NCI-H2107 (cell line): ENCODE results near the gene VCPKMT.
A peak's percentile ranks its signal among the peaks of the same experiment; 100 is the strongest.

Source experiments
- DNase-seq: peaks from one replicate; lab custom pipeline; 2025; lab: John Stamatoyannopoulos, UW

Gene VCPKMT

GRCh38 chr14:50116181-50116956 lies at the start of gene VCPKMT:
Gene VCPKMT (minus strand): TSS chr14:50116572. CDS start chr14:50116552, 20 bp downstream.
- peak; percentile 96 for DNase-seq

GRCh38 chr14:50156111-50156510 lies 39.7 kb upstream of the VCPKMT start:
- DNase-seq, result no peak

GRCh38 chr14:50148799-50149198 lies 32.4 kb upstream of the VCPKMT start:
- DNase-seq, result no peak

- DNase-seq, result no peak
Observed at GRCh38 chr14:50139192-50139591, 22.8 kb upstream of the VCPKMT start.

- no peak for DNase-seq
Observed at GRCh38 chr14:50127802-50128201, 11.4 kb upstream of the VCPKMT start.

DNA sequence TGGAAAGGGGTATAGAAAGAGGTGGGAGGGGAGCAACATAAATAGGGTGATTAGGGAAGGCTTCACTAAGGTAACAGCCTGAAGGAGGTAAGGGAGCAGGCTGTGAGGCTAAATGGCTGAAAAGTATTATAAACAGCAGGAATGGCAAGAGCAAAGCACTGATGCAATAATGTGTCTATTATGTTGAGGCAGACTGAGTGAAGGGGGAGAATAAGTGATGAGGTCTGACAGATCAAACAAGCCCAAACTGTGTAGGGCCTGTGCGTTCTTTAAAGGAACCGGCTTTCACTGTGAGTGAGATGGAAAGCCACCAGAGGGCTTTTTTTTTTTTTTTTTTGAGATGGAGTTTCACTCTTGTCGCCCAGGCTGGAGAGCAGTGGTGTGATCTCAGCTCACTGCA lies 6.7 kb upstream of the VCPKMT start:
- no peak for DNase-seq

DNA sequence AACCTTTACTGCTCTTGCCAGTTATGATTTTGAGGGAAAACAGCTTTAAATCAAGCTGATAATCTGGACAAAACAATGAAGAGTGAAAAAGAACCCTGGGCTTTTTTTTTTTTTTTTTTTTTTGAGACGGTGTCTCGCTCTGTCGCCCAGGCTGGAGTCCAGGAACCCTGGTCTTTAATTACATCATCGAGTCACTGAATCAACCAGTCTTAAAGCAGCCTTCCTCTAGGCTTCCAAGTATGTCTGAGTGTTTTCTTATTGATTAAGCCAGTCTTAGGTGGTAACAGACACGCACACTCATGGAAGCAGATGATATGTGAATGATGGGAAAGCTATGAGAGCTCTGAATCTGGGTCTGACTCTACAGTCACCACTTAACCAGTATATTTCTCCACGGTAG lies 5.9 kb upstream of the VCPKMT start:
- no peak for DNase-seq

DNA sequence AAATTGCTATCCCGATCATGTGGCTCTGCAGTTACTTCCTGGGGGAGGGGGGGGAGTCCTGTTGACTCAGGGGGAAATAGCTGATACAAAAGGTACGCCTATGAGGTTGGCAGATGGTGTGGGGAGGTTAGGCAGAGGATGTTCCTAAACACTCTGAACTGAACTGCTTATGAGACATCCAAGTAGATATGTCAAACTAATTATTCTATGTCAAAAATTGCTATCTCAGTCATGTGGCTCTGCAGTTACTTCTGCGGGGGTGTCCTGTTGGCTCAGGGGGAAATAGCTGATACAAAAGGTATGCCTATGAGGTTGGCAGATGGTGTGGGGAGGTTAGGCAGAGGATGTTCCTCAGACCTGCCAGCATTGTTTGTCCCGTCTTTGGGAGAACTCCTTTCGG lies 5.1 kb upstream of the VCPKMT start:
- no peak for DNase-seq

DNA sequence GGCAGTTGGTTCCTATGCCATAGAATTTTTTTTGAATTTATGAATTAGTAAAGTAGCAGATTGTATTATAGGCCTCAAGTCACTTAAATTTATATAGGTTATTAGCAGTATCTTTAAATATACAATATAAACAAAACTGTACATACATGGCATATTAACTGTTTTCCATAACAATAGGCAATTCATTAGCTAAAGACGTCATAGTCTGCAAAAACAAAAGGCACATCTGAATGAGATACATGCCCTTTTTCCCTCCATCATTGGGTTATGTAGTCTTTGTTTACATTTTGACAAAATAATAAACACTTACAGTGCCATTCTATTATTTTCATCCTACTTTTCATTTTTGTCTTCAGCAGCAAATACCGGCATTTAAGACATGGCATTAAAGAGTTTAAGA lies 1.1 kb upstream of the VCPKMT start:
- no peak for DNase-seq

GRCh38 chr14:50116966-50117365 lies 594 bp upstream of the VCPKMT start:
- DNase-seq, result no peak

GRCh38 chr14:50113381-50114035 lies 2.9 kb downstream of the VCPKMT start:
- DNase-seq, result no peak

DNA sequence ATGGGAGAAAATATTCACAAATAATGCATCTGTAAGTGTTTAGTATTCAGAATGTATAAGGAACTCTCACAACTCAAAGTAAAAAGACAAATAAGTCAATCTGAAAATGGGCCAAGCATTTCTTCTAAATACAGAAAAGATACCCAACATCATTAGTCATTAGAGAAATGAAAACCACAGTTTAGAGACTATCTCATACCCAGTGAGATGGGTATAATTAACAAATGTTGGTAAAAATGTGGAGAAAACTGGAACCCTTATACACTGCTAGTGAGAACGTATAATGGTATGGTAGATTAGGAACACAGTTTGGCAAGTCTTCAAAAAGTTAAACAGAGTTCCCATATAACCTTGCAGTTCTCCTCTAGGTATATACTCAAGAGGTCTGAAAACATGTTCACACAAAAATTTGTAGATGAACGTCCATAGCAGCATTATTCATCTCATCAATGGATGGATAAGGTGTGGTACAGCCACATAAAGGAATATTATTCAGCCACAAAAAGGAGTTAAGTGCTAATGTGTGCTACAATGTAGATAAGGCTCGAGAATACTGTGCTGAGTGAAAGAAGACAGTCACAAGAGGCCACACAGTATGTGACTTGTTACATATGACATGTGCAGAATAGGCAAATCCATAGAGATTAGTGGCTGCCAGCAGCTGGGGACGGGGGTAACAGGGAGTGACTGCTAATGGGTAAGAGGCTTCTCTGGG lies 5.9 kb downstream of the VCPKMT start:
- no peak for DNase-seq

- DNase-seq, result no peak
Observed at GRCh38 chr14:50109342-50109741, 7.0 kb downstream of the VCPKMT start.

DNA sequence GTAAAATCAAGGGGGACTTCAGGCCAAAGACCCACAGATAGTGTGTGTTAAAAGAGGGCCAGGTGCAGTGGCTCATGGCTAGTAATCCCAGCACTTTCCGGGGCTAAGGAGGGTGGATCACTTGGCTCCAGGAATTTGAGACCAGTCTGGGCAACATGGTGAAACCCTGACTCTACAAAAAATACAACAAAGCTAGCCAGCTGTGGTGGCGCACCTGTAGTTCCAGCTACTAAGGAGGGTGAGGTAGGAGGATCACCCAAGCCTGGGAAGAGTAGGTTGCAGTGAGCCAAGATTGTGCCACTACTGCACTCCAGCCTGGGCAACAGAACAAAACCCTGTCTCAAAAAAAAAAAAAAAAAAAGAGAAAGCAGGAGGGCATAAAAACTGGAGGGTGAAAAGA lies 8.5 kb downstream of the VCPKMT start:
- no peak for DNase-seq

- no peak for DNase-seq
Observed at GRCh38 chr14:50106178-50106577, 10.2 kb downstream of the VCPKMT start.

- DNase-seq, result no peak
Observed at GRCh38 chr14:50103558-50103957, 12.8 kb downstream of the VCPKMT start.

GRCh38 chr14:50101417-50101816 lies 15.0 kb downstream of the VCPKMT start:
- no peak for DNase-seq

DNA sequence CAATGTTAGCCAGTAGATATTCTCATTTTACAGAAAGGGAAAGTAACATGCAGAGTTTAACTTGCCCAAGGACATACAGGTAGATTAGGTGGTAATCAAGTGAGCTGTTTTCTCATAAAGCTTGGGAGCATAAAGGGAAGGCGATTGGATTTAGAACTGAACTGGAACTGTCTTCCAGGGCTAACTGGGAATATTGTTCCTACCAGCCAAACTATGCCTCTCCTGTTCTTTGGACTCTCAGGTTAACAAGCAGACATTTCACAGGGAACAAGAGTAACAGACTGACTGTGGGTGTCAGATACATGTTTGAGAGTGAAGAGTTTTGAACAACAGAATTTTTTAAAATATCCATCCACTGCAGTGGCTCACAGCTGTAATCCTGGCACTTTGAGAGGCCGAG lies 15.6 kb downstream of the VCPKMT start:
- no peak for DNase-seq

- DNase-seq, result no peak
Observed at GRCh38 chr14:50099335-50099734, 17.0 kb downstream of the VCPKMT start.

DNA sequence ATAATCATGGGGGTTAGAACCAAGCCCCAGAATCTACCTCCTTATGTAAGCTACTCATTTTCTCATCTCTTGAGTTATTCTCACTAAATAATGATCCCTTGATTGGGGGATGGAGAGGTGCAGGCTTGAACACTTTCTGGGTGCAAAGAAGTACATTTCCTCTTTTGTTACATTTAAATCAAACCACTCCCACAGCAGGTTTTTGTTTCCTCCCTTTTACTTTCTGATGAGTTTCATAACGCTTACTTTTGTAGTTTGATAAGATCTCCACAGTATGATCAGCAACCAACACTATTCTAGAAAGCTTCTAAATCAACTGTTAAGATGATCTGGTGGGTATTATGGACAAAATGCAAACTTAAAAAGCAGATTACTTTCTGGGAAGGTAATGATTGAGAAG lies 20.5 kb downstream of the VCPKMT start:
- DNase-seq, result no peak

GRCh38 chr14:50094056-50094755 lies 22.2 kb downstream of the VCPKMT start:
- DNase-seq, result no peak

GRCh38 chr14:50093496-50093895 lies 22.9 kb downstream of the VCPKMT start:
- DNase-seq, result no peak
